ENCODE results near the gene METTL9.
"Not testable (repeated sequence)": the region's sequence is repeated elsewhere in the genome, so short reads cannot be mapped to it uniquely, and the experiment has no call there.

Gene METTL9

DNA sequence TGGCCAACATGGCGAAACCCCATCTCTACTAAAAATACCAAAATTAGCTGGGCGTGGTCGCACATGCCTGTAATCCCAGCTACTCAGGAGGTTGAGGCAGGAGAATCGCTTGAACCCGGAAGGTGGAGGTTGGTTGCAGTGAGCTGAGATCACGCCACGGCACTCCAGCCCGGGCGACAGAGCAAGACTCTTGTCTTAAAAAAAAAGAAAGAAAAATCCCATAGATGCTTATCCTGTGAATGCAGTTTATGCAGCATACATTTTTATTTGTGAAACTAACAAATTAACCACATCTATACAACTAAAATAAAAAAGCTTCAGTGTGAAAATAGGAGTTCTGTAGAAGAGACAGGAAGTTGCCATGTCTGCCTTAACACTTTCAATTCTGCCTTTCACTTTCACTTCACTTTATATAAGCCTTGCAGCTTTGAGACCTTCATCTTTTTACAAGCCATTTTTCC lies 45.9 kb downstream of the METTL9 start:
- Histone ChIP-seq H3K36me3 (ENCODE audit: control insufficient read depth, insufficient read depth, low read length) (no peaks in the 10 kb centered on the region), H3K27ac (ENCODE audit: low read length) (no peak overlapping the region), H3K27me3 (ENCODE audit: control insufficient read depth, insufficient read depth, low read length) (no peaks in the 10 kb centered on the region), H3K4me3 (ENCODE audit: low read length) (no peak overlapping the region), H3K4me1 (ENCODE audit: control insufficient read depth, insufficient read depth, low read length) (no peaks in the 10 kb centered on the region), H3K9me3 (ENCODE audit: control insufficient read depth, insufficient read depth, low read length) (no peaks in the 10 kb centered on the region)
- no peak for DNase-seq (ENCODE audit: low read depth, low spot score)
- WGBS (ENCODE audit: insufficient coverage, insufficient read length) = no CpG with 5 or more reads among the region's 9 CpGs

DNA sequence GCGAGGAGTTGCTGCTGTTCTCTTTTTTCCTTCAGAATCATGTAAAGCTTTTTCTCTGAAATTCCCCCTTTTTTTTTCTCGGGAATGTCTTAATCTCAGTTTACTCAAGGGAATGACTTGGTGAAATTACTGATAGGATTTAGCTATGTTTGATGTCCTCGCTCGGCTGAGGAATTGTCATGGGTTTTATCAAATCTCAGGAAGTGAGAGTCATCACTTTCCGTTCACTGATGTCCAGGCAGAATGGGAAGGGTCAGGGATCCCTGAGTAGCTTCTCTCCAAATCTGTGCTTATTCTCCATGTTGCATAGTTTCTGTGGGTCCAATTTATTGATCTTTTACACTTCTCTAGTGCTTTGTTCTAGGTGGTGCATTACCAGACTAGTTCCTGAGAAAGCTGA lies 46.7 kb downstream of the METTL9 start:
- no peaks in the 10 kb centered on the region for H3K9me3 ChIP-seq (ENCODE audit: control insufficient read depth, insufficient read depth, low read length)
- WGBS (ENCODE audit: insufficient coverage, insufficient read length) = no CpG with 5 or more reads among the region's 5 CpGs
- no peak overlapping the region for H3K27ac ChIP-seq (ENCODE audit: low read length)
- no peak for DNase-seq (ENCODE audit: low read depth, low spot score)
- no peaks in the 10 kb centered on the region for H3K36me3 ChIP-seq (ENCODE audit: control insufficient read depth, insufficient read depth, low read length)
- H3K4me3 ChIP-seq (ENCODE audit: low read length) = no peak overlapping the region
- H3K27me3 ChIP-seq (ENCODE audit: control insufficient read depth, insufficient read depth, low read length) = no peaks in the 10 kb centered on the region
- H3K4me1 ChIP-seq (ENCODE audit: control insufficient read depth, insufficient read depth, low read length) = no peaks in the 10 kb centered on the region

DNA sequence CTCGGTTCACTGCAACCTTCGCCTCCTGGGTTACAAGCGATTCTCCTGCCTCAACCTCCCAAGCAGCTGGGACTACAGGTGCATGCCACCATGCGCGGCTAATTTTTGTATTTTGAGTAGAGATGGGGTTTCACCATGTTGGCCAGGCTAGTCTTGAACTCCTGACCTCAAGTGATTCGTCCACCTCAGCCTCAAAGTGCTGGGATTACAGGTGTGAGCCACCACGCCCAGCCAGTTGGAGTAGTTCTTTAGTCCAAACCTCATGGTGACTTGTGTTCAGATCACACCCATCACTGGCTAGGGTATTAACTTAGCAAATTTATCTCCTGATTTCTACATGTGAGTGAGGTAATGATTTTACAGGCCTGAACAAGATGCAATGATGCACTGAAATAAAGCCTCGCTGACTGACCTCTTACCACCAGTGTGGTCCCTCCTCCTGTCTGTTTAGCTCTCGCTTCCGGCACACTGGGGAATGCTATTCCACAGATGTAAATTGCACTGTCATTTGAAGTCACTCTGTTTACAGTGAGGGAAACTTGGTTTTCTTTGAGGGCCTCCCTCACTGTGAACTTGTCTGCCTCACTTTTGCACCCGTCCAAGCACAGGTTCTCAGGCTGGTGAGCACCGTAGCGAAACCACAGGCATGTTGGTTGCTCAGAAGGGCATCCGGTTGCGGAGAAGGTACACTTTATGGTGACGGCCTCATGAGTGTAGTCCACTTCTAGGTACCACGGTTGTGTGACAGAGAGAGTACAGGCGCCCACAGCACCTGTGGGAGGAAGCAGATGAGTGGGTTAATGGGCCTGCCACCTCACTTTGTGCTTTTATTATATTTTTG lies 47.6 kb downstream of the METTL9 start:
- no peak for DNase-seq (ENCODE audit: low read depth, low spot score)
- no peaks in the 10 kb centered on the region for H3K4me1 ChIP-seq (ENCODE audit: control insufficient read depth, insufficient read depth, low read length)
- H3K36me3 ChIP-seq (ENCODE audit: control insufficient read depth, insufficient read depth, low read length) = no peaks in the 10 kb centered on the region
- H3K9me3 ChIP-seq (ENCODE audit: control insufficient read depth, insufficient read depth, low read length) = no peaks in the 10 kb centered on the region
- H3K27me3 ChIP-seq (ENCODE audit: control insufficient read depth, insufficient read depth, low read length) = no peaks in the 10 kb centered on the region
- no peak overlapping the region for H3K4me3 ChIP-seq (ENCODE audit: low read length)
- H3K27ac ChIP-seq (ENCODE audit: low read length) = no peak overlapping the region
- no CpG with 5 or more reads among the region's 18 CpGs for WGBS (ENCODE audit: insufficient coverage, insufficient read length)

DNA sequence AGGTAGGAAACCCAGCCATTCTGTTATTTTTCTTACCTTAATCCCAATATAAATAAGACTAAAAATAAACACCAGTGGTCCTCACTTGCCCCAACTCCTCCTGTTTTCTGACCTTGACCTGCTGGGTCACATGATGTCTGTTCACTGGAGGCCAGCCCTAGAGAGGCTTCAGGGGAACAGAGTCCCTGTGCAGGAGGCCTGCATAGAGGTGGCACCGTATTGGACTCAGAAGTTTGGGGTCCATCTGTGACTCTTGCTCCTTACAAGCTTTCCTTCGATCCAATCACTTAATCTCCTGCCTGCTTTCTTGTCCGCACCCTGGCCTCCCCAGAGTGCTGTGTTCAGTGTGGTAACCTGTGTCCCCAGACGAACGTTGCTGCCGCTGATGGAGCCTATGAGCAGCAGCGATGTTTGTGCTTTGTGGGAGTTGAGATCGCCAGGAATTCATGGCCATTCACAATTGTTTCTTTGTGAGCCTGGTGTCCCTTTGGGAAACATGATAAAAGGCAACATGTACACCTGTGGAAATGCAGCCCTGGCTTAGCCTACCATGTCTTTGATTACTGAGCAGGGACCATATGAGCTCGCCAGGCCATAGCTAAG lies 48.3 kb downstream of the METTL9 start:
- Histone ChIP-seq H3K9me3 (ENCODE audit: control insufficient read depth, insufficient read depth, low read length) (no peaks in the 10 kb centered on the region), H3K4me3 (ENCODE audit: low read length) (no peak overlapping the region), H3K36me3 (ENCODE audit: control insufficient read depth, insufficient read depth, low read length) (no peaks in the 10 kb centered on the region), H3K27ac (ENCODE audit: low read length) (no peak overlapping the region), H3K4me1 (ENCODE audit: control insufficient read depth, insufficient read depth, low read length) (no peaks in the 10 kb centered on the region), H3K27me3 (ENCODE audit: control insufficient read depth, insufficient read depth, low read length) (no peaks in the 10 kb centered on the region)
- WGBS (ENCODE audit: insufficient coverage, insufficient read length) = no CpG with 5 or more reads among the region's 9 CpGs
- DNase-seq (ENCODE audit: low read depth, low spot score) = no peak

DNA sequence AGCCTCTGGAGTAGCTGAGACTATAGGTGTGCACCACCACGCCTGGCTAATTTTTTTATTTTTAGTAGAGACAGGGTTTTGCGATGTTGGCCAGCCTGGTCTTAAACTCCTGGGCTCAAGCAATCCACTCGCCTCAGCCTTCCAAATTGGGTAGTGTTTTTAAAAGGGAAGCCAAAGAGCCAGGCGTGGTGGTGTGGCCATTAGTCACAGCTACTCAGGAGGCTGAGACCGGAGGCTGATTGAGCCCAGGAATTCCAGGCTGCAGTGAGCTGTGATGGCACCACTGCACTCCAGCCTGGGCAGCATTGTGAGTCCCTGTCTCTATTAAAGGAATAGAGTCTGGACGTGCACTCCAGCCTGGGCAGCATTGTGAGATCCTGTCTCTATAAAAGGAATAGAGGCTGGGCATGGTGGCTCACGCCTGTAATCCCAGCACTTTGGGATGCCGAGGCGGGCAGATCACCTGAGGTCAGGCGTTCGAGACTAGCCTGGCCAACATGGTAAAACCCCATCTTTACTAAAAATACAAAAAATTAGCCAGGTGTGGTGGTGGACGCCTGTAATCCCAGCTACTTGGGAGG lies 50.5 kb downstream of the METTL9 start:
- H3K36me3 ChIP-seq (ENCODE audit: control insufficient read depth, insufficient read depth, low read length); H3K4me1 ChIP-seq (ENCODE audit: control insufficient read depth, insufficient read depth, low read length); H3K27me3 ChIP-seq (ENCODE audit: control insufficient read depth, insufficient read depth, low read length); H3K27ac ChIP-seq (ENCODE audit: low read length); H3K4me3 ChIP-seq (ENCODE audit: low read length); H3K9me3 ChIP-seq (ENCODE audit: control insufficient read depth, insufficient read depth, low read length); DNase-seq (ENCODE audit: low read depth, low spot score): not testable (repeated sequence)
- no CpG with 5 or more reads among the region's 12 CpGs for WGBS (ENCODE audit: insufficient coverage, insufficient read length)

DNA sequence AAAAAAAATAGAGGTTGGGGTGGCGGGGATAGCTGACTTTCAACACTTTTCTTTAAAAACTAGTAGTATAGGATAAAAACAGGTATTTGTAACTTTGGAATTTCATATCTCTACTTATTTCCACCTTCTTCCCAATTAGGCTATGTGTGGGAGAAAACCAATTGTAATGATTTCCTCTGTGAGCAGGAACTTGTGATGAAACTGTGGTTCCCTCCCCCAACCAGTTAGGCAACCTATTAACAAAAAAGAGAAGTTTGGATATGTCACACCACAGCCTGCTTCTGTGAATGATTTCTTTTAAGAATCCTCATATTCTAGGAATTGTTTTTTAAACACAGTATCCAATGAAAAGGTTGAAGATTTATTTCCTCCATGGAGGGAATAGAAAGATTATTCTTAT lies 51.1 kb downstream of the METTL9 start:
- Histone ChIP-seq H3K36me3 (ENCODE audit: control insufficient read depth, insufficient read depth, low read length) (0 out of 2 replicates have a peak, but pooled peaks cover 3% of the 10 kb centered on the region), H3K9me3 (ENCODE audit: control insufficient read depth, insufficient read depth, low read length) (no peaks in the 10 kb centered on the region), H3K27ac (ENCODE audit: low read length) (no peak overlapping the region), H3K4me3 (ENCODE audit: low read length) (no peak overlapping the region), H3K27me3 (ENCODE audit: control insufficient read depth, insufficient read depth, low read length) (no peaks in the 10 kb centered on the region), H3K4me1 (ENCODE audit: control insufficient read depth, insufficient read depth, low read length) (no peaks in the 10 kb centered on the region)
- DNase-seq (ENCODE audit: low read depth, low spot score) = no peak
- no CpG with 5 or more reads among the region's 1 CpG for WGBS (ENCODE audit: insufficient coverage, insufficient read length)

DNA sequence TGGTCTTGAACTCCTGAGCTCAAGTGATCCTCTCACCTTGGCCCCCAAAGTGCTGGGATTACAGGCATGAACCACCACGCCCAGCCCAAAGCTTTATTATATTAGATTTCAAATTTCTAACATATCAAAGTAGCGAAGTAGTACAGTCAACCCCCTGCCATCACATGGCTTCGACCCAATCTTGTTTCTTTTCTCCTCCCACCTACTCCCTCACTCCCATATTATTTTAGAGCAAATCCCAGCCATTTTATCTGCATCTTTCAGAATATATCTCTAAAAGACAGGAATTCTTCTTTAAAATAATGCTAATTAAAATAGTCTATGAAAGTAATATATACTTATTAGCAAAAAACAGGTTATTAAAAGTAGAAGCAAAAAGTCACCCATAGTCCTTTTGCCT lies 52.1 kb downstream of the METTL9 start:
- H3K9me3 ChIP-seq (ENCODE audit: control insufficient read depth, insufficient read depth, low read length) = no peaks in the 10 kb centered on the region
- H3K27me3 ChIP-seq (ENCODE audit: control insufficient read depth, insufficient read depth, low read length) = no peaks in the 10 kb centered on the region
- H3K27ac ChIP-seq (ENCODE audit: low read length) = no peak overlapping the region
- WGBS (ENCODE audit: insufficient coverage, insufficient read length) = no CpG with 5 or more reads among the region's 3 CpGs
- H3K4me1 ChIP-seq (ENCODE audit: control insufficient read depth, insufficient read depth, low read length) = no peaks in the 10 kb centered on the region
- DNase-seq (ENCODE audit: low read depth, low spot score) = no peak
- no peak overlapping the region for H3K4me3 ChIP-seq (ENCODE audit: low read length)
- 0 out of 2 replicates have a peak, but pooled peaks cover 3% of the 10 kb centered on the region for H3K36me3 ChIP-seq (ENCODE audit: control insufficient read depth, insufficient read depth, low read length)

DNA sequence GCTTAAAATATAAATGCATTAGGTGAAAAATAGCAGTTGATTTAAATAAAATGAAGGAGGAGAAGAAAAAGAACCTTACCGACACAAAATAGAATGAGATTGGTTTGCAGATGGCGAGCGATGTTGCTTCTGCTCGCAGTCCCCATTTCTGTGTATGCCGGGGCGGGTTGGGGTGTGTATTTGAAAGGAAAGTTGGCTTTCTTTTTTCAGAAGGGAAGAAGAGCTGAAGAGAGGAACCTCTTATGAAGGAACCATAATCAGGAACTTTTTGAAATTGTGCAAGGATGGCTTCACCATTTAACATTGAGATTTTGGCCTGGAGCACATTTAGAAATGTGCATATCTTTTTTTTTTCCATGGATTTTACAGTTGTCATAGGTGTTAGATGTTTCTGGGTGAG lies 53.1 kb downstream of the METTL9 start, which contains the start of gene IGSF6:
IGSF6 (minus strand) TSS at position 156 of the 400 bp plus-strand sequence; CDS start at position 146, 10 bp downstream.
- DNase-seq (ENCODE audit: low read depth, low spot score) = no peak
- Histone ChIP-seq H3K9me3 (ENCODE audit: control insufficient read depth, insufficient read depth, low read length) (no peaks in the 10 kb centered on the region), H3K4me3 (ENCODE audit: low read length) (no peak within 1 kb of the TSS), H3K27me3 (ENCODE audit: control insufficient read depth, insufficient read depth, low read length) (no peaks in the 10 kb centered on the region), H3K4me1 (ENCODE audit: control insufficient read depth, insufficient read depth, low read length) (no peaks in the 10 kb centered on the region), H3K27ac (ENCODE audit: low read length) (no peak within 1 kb of the TSS), H3K36me3 (ENCODE audit: control insufficient read depth, insufficient read depth, low read length) (0 out of 2 replicates have a peak, but pooled peaks cover 3% of the 10 kb centered on the region)
- no CpG with 5 or more reads among the region's 6 CpGs for WGBS (ENCODE audit: insufficient coverage, insufficient read length)

DNA sequence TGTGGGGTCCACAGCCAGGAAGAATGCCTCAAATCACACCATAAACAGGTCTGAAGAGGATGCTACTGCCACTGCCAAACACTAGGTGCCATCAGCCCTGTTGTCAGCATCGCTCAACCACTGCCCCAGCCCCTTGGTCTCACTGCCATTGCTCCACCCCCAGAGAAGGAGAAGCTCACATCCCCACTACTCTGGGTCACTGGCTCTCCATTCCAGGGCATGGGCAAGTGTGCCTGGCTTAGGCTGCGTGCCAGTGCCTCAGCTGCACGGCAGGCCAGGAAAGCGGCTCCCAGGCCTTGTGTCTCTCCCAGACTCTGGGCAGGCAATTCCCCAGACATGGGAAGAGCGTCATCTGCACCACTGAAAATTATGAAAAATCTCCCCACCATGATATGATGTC lies 54.2 kb downstream of the METTL9 start:
- Histone ChIP-seq H3K27ac (ENCODE audit: low read length) (no peak overlapping the region), H3K4me1 (ENCODE audit: control insufficient read depth, insufficient read depth, low read length) (no peaks in the 10 kb centered on the region), H3K9me3 (ENCODE audit: control insufficient read depth, insufficient read depth, low read length) (no peaks in the 10 kb centered on the region), H3K4me3 (ENCODE audit: low read length) (no peak overlapping the region), H3K27me3 (ENCODE audit: control insufficient read depth, insufficient read depth, low read length) (no peaks in the 10 kb centered on the region), H3K36me3 (ENCODE audit: control insufficient read depth, insufficient read depth, low read length) (0 out of 2 replicates have a peak, but pooled peaks cover 3% of the 10 kb centered on the region)
- WGBS (ENCODE audit: insufficient coverage, insufficient read length) = no CpG with 5 or more reads among the region's 5 CpGs
- DNase-seq (ENCODE audit: low read depth, low spot score) = no peak

DNA sequence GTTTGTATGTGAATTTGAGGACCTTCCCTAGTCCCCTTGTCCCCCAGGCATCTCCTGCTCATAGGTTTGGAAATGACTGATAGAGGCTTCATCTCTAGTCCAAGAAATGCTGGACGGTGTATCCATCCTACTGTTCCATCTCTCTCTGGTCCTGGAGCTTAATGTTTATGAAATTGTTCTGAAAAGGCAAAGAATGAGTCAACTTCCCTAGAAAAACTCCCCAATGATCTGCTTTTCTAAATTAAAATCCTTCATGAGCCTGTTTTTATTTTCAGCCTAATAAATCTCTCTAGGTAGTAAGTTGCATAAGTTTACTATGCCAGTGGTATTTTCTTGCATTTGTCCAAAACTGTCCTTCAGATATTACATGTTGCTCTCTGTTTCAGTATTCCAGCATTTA lies 55.1 kb downstream of the METTL9 start:
- Histone ChIP-seq H3K27me3 (ENCODE audit: control insufficient read depth, insufficient read depth, low read length) (no peaks in the 10 kb centered on the region), H3K27ac (ENCODE audit: low read length) (no peak overlapping the region), H3K4me3 (ENCODE audit: low read length) (no peak overlapping the region), H3K9me3 (ENCODE audit: control insufficient read depth, insufficient read depth, low read length) (no peaks in the 10 kb centered on the region), H3K4me1 (ENCODE audit: control insufficient read depth, insufficient read depth, low read length) (no peaks in the 10 kb centered on the region), H3K36me3 (ENCODE audit: control insufficient read depth, insufficient read depth, low read length) (0 out of 2 replicates have a peak, but pooled peaks cover 3% of the 10 kb centered on the region)
- no CpG with 5 or more reads among the region's 1 CpG for WGBS (ENCODE audit: insufficient coverage, insufficient read length)
- DNase-seq (ENCODE audit: low read depth, low spot score) = no peak

All from iPS DF 6.9 (cell line).